Middle frontal gyrus (tissue), 1 donor: Measurements from ENCODE around the gene HOXB6.

Experiments used
- DNase-seq: peaks from one replicate; pipeline ENCODE4 v3.0.0-alpha.2; 2015; ENCODE audit warnings: low spot score; ENCODE audit errors: extremely low spot score

Gene HOXB6

GRCh38 chr17:48567209-48567608 lies 37.6 kb downstream of the HOXB6 start:
- DNase-seq = no peak

GRCh38 chr17:48566717-48567116 lies 38.1 kb downstream of the HOXB6 start:
- no peak for DNase-seq

- no peak for DNase-seq
These were observed 38.7 kb downstream of the HOXB6 start for GRCh38 chr17:48565925-48566710.

- no peak for DNase-seq
These were observed 39.7 kb downstream of the HOXB6 start for GRCh38 chr17:48565022-48565554.

GRCh38 chr17:48564188-48565021 lies 40.4 kb downstream of the HOXB6 start:
- no peak for DNase-seq

- no peak for DNase-seq
These were observed 41.0 kb downstream of the HOXB6 start for GRCh38 chr17:48563867-48564187.

GRCh38 chr17:48563385-48563838 lies 41.4 kb downstream of the HOXB6 start:
- no peak for DNase-seq

- no peak for DNase-seq
These were observed 41.9 kb downstream of the HOXB6 start for GRCh38 chr17:48562934-48563333.

- DNase-seq = no peak
These were observed 42.6 kb downstream of the HOXB6 start for GRCh38 chr17:48561884-48562810.

GRCh38 chr17:48559840-48560817 lies 44.7 kb downstream of the HOXB6 start:
- DNase-seq = no peak

- DNase-seq = no peak
These were observed 45.5 kb downstream of the HOXB6 start for GRCh38 chr17:48559122-48559839.

GRCh38 chr17:48558831-48559121 lies 46.0 kb downstream of the HOXB6 start:
- DNase-seq = no peak

GRCh38 chr17:48558057-48558830 lies 46.5 kb downstream of the HOXB6 start:
- DNase-seq = no peak

GRCh38 chr17:48556576-48557401 lies 48.0 kb downstream of the HOXB6 start:
- no peak for DNase-seq

GRCh38 chr17:48556229-48556575 lies 48.6 kb downstream of the HOXB6 start:
- no peak for DNase-seq

GRCh38 chr17:48555258-48556228 lies 49.2 kb downstream of the HOXB6 start:
- DNase-seq = no peak
